Lower leg skin (tissue), 3 donors: ENCODE measurements around the gene SAP30L.

Source experiments
- CTCF ChIP-seq, 3 donors: fragments of 450-650 bp; IDR thresholded peaks; one replicate each; pipeline ENCODE4 v1.5.1; 2016; ENCODE audit warnings: antibody characterized with exemption in 3 of 3, mild to moderate bottlenecking in 3 of 3, moderate library complexity in 2 of 3
- POLR2A ChIP-seq, 2 donors: fragments of 450-650 bp; IDR thresholded peaks; one replicate each; pipeline ENCODE4 v1.6.1; 2016 to 2017; ENCODE audit warnings: antibody characterized with exemption in 2 of 2, mild to moderate bottlenecking in 1 of 2, moderate library complexity in 1 of 2

GRCh38 chr5:154429341-154429740 lies 16.5 kb upstream of the SAP30L start:
- TF ChIP-seq CTCF (IDR thresholded peaks at IDR 0.05) = no peak
- TF ChIP-seq POLR2A (IDR thresholded peaks at IDR 0.05) = no peak
